Suppressor macrophage treated with lipopolysaccharide for 4 hours (primary cell): ENCODE data around the gene DHX35.

Experiments
- DNase-seq: peaks from one replicate; pipeline ENCODE4 v3.0.0-alpha.2; 2020

The DHX35 gene

DNA sequence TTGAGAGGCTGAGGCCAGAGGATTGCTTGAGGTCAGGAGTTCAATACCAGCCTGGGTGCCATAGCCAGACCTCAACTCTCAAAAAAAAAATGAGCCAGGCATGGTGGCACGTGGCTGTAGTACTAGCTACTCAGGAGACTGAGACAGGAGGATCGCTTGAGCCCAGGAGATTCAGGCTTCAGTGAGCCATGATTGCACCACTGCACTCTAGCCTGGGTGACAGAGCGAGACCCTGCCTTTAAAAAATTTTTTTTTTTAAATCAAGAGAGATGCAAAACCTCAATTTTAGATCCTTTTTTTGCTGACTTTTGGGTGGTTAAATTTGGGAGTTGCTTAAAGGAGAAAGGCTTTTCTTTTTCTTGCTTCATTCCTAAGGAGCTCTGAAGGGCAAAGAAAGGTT, 70.9 kb downstream of the DHX35 start:
- DNase-seq = no peak

DNA sequence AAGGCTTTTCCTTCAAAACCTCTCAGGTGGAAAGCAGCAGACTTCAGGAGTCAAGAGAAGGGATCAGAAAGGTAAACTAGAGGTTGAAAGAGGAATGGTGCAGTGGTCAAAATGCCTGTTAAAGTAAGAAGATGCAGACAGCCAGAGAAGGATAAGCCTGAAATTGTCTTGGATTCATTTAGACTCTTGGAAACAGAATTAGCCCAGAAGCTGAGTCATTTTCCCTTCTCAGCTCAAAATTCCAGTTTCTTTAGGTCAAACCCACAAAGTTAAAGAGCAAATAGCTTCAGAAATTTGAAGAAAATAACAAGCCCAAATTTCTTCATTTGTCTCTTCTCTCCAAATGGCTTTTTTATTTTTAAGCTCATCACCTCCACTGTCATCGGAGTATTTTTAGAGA, 73.9 kb downstream of the DHX35 start:
- no peak for DNase-seq

GRCh38 chr20:39036851-39037250, 74.7 kb downstream of the DHX35 start:
- DNase-seq = no peak

- no peak for DNase-seq
Observed at GRCh38 chr20:39038047-39038446, 75.9 kb downstream of the DHX35 start.

- no peak for DNase-seq
Observed at GRCh38 chr20:39038495-39038894, 76.4 kb downstream of the DHX35 start.

DNA sequence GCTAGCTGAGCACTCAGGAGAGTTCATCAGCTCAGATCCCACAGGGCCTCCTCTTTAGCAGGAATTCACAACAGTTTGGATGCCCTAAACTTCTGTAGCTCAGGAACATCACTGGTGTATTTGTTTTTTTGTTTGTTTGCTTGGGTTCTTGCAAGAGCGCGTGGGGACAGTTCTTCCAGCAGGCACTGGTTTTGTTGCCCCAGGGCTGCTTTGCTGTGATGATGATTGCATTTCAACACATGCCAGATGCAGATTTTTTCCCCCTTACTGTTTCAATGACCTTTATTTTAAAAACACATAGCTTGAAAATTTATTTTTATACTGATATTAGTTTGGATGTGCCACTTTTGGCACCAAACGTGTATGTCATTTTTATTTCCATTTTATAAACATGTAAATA, 77.1 kb downstream of the DHX35 start:
- no peak for DNase-seq

DNA sequence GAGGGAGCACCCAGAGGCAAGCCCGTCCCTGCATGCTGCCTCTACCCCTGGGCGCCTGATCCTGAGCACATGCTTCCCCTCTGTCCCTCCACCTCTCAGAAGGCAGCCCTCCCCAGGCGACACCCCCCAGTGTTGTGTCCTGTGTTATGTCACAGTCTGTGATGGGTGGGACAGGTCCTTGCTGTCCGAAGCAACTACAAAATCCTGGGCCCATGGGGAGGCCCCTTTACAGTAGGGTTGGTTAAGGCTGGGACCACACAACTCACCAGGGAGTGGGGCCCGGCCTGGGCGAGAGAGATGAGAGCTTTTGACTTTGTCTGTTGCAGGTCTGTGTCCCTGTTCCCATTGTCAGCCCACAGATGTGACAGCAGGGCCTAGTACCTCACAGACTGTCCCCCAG, 78.0 kb downstream of the DHX35 start:
- no peak for DNase-seq

DNA sequence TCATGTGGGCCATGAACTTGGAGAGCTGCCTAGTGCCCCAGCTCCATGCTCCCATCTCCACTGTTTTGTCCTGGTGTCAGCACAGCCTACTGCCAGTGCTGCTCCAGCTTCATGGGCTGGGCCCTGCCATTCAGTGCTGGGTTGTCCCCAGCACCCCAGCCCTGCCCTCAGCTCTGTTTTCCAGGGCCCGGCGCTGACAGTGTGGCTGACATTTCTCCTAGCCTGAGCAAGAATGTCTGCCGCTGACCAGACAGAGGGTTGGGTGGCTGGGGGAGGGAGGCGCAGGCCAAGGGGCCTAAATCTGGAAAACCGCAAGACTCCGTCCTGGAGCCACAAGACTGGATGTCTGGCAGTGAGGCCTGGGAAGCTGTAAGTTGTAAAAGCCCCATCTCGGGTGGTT, 78.9 kb downstream of the DHX35 start:
- DNase-seq = no peak

DNA sequence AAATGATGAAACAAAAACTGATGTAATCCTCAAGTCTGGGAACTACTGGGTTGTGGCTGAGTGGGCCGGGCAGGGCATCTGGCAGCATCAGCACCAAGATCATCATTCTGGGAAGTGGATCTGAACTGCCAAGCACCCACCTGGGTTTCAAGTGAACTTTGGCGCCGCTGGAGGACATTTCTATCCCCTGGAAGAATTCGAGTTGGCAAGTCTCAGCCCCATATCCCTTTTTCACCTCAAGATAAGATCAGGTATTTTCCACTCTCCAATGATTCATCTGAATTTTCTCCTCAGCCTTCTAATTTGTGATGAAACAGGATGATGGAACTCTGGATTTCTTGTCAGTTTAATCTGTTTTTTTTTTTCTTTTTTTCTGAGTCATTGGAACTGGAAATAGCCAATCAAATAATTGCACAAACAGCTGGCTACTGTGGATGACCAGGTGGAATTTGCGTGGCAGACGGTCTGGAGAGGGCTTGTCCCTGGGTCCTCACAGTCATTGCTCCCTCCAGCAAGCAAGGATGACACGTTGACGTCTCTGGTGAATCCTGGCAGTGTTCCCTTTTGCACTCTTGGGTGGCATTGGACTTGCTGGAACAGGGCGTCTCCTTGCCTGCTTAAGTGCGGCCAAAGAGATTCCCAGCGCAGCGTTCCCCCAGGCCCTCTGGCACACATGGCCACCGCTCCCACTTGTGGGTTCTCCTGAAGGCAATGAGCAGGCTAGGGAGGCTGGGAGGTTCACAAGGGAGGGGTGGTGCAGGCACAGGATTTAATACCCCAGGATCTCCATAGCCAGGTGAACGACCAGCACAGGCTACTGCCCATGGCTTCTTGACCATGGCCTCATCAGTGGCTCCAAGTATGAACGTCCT, 80.4 kb downstream of the DHX35 start:
- no peak for DNase-seq

GRCh38 chr20:39044501-39044900, 82.4 kb downstream of the DHX35 start:
- no peak for DNase-seq

- no peak for DNase-seq
Observed at GRCh38 chr20:39045676-39046075, 83.5 kb downstream of the DHX35 start.

- DNase-seq = no peak
Observed at GRCh38 chr20:39047417-39047985, 85.4 kb downstream of the DHX35 start.

DNA sequence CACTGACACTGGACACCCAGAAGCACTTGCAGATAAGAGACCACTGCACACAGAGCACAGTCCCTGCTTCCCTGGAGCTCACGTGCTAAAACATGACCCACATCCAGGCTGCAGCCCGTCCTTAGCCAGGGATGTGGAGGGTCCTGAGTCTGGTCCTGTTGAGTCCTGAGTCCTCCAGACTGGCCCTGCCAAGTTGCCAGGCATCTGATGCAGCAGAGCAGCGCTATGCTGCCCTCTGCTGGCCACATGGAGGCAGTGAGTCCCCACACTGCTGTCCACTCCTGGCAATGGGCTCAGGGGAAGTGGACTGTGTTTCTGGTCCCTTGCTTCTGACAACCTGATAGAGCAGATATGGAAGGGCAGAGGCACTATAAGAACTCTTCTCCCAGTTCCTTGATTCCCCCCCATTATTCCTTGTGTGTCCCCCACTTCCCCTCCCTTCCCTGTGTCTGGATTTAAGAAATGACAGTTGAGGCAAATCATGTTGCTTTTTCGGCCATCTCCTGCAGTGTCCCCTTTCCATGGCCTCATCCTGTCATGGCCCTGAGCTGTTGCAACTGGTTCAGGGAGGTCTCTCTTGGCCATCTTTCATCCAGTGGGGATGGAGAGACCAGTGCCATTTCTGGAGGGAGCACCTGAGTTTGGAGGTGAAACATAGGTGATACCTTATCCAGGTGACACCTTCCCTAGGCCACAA, 86.0 kb downstream of the DHX35 start:
- DNase-seq = peak; percentile 84

- DNase-seq = no peak
Observed at GRCh38 chr20:39049148-39049547, 87.0 kb downstream of the DHX35 start.

DNA sequence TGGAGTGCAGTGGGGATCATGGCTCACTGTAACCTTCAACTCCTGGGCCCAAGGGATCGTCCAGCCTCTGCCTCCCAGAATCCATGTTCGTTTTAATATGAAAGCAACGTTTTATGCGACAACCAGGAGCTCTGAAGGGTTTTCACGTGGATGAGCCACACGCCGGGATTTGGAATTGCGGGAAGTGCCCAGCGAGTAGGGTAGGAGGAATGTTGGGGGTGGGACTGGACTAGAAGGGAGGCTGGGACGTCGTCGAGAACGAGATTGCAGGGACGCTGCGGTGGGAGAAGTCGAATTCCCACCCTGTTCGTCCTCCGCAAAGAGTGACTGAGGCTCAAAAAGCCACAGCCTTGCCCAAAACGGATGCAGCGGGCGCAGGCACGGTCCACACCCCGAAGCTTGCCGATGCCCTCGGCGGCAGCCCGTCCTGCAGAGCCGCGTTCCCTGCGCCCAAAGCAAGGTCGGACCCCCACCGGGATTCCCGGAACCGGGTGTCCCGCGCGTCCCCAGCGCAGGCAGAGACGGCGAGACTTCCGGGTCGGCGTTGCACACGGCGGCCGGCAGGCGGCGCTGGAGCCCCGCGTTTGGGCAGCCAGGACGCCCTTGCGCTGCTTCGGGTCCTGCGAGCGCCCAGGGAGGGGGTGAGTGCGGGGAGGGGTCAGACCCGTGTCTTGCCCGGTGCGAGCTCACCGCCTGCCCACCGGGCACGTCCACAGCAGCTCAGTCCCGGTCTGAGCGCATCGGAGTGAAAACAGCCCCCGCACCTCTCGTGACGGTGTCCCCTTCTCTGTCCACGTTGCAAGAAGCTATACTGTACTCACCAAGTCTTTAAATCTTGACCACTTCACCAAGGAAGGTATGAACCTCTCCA, 87.8 kb downstream of the DHX35 start:
- peak; percentile 85 for DNase-seq

GRCh38 chr20:39050555-39050902, 88.4 kb downstream of the DHX35 start:
- DNase-seq = no peak

GRCh38 chr20:39052676-39053075, 90.5 kb downstream of the DHX35 start:
- no peak for DNase-seq

DNA sequence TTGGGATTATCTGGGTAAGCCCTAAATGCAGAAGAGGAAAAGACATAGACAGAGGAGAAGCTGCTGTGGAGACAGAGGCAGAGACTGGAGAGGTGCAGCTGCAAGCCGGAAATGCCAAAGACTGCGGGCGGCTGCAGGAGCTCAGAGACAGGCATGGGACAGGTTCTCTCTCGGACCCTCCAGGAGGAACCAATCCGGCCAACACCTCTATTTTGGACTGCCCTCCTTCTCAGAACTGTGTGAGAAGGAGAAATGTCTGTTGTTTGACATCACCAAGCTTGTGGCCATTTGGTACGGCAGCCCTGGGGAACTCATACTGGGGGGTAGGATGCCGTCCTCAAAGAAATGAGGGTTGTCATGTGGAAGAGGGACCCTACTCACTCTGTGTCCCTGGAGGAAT, 95.0 kb downstream of the DHX35 start:
- no peak for DNase-seq

DNA sequence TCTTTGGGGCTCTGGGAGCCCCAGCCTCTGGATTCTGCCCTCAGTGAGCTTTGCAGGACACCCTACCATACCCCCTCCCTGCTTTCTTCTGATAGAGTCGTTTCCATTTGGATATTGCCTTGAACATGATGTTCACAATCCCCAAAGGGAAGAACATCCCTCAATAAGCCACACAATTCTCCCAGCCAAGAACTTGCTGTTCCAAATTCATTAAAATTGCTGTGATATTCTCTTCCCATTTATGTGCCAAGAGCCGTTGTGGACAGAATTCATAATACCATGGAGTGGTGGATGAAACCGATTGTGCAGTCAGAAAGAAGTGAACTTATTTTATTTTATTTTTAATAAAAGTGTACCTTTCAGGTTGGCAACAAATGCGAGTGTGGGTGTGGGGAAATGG, 95.8 kb downstream of the DHX35 start:
- DNase-seq = no peak

GRCh38 chr20:39059036-39059435, 96.9 kb downstream of the DHX35 start:
- DNase-seq = no peak

- no peak for DNase-seq
Observed at GRCh38 chr20:39066471-39067242, 104.5 kb downstream of the DHX35 start.

DNA sequence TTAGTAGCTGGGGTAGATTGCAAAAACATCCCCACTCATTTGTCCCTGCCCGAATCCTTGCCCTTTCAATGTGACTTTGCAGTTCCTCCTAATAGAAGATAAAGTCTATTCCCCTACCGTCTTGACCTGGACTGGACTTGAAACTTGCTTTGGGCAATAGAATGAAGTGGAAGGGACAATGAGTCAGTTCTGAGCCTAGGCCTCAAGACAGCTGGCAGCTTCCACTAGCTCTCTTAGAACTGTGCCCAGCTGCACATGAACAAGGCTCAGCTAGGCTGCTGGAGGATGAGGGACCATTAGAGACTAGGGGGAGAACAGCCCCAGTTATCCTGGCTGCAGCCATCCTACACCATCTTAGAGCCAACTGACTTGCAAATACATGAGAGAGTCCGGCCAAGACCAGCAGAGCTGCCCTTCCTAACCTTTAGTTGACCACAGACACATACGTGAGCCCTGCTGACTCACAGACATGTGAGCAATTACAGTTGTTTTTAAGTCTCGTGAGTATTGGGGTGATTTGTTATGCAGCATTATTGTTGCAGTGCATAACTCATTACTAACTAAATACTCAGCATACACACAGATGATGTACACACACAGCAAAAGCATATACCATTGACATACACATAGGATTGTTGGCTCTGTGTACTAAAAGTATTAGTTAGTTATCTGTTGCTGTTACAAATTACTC, 105.5 kb downstream of the DHX35 start:
- no peak for DNase-seq
